Stomach (tissue), 9 donors: ENCODE measurements around the gene PLIN5. TPM values are rescaled to one million over a fixed set of nuclear protein-coding genes. Genes with fewer than 3 reads are reported as not detected.

Source experiments
- DNase-seq, 2 donors: peaks; one replicate each; pipeline versions ENCODE4 v3.0.0 to v3.0.0-alpha.2; 2013 to 2019
- H3K27ac ChIP-seq, 5 donors: fragments of 200-600 bp in 4 of 5; sonication (generic) in 4 of 5; one replicate each; pipeline ENCODE4 v1.5.1; 2013 to 2019; ENCODE audit warnings: mild to moderate bottlenecking in 1 of 5, moderate library complexity in 1 of 5
- H3K27me3 ChIP-seq, 3 donors: fragments of 200-600 bp; sonication (generic); one replicate each; pipeline ENCODE4 v1.5.1; 2017 to 2019; ENCODE audit warnings: mixed run types in 1 of 3
- H3K36me3 ChIP-seq, 4 donors: fragments of 200-600 bp; sonication (generic); 1 replicate in 3 of 4; 2 replicates in 1 of 4; pipeline ENCODE4 v1.5.1; 2016 to 2019
- H3K4me1 ChIP-seq, 4 donors: fragments of 200-600 bp; sonication (generic); one replicate each; pipeline ENCODE4 v1.5.1; 2016 to 2019
- H3K4me3 ChIP-seq, 4 donors: fragments of 200-600 bp; sonication (generic) in 3 of 4; one replicate each; pipeline ENCODE4 v1.5.1; 2016 to 2019; ENCODE audit warnings: mild to moderate bottlenecking in 1 of 4
- H3K9me3 ChIP-seq, 4 donors: fragments of 200-600 bp; sonication (generic); one replicate each; pipeline ENCODE4 v1.5.1; 2016 to 2019
- EP300 ChIP-seq: sonication (generic); formaldehyde crosslinking; IDR thresholded peaks from one replicate; pipeline ENCODE4 v1.6.1; 2017; ENCODE audit warnings: antibody characterized with exemption
- POLR2A ChIP-seq, 4 donors: fragments of 450-650 bp; IDR thresholded peaks; one replicate each; pipeline ENCODE4 v1.6.1; 2016; ENCODE audit warnings: antibody characterized with exemption in 4 of 4, control low read depth in 2 of 4, mild to moderate bottlenecking in 1 of 4, moderate library complexity in 1 of 4
- POLR2AphosphoS5 ChIP-seq, 3 donors: sonication (generic); formaldehyde crosslinking; IDR thresholded peaks; one replicate each; pipeline ENCODE4 v1.6.1; 2016; ENCODE audit warnings: antibody characterized with exemption in 3 of 3
- WGBS, 5 donors: extraction: QIAGEN DNeasy Blood & Tissue Kit in 3 of 5; methylation state at CpG; one replicate each; pipeline versions ENCODE4 v1.1.5 to v1.1.7; 2013 to 2018; 5-methylcytosine and 5-hydroxymethylcytosine counted together
- intact Hi-C: fragments of 100-400 bp; cut with DNase I; formaldehyde crosslinking; loops from one replicate; pipeline ENCODE4 v1.15.1; 2023; ENCODE audit warnings: low total_unique reads
- polyA plus RNA-seq, 3 donors: library from polyadenylated mRNA; stranded (reverse); fragments of 200-250 nt; gene quantifications; one replicate each; pipeline ENCODE4 v1.2.3, GENCODE V29; 2013
- total RNA-seq, 5 donors: library from RNA; depleted of rRNA; stranded (reverse); fragments of >200 nt; gene quantifications; one replicate each; pipeline versions ENCODE4 v1.1.0 to v1.2.3, GENCODE V29; 2014 to 2016
- TF ChIP-seq, protein P1 (sequence below), 7 experiments: fragments of 450-650 bp in 4 of 7; fragments of 200-600 bp in 3 of 7; sonication (generic) in 3 of 7; IDR thresholded peaks; one replicate each; pipeline ENCODE4 v1.5.1; 2016 to 2019; ENCODE audit warnings: antibody characterized with exemption in 7 of 7, control low read depth in 2 of 7, mild to moderate bottlenecking in 1 of 7
- donor health status: healthy with polysubstance abuse.
- donor health status: Bipolar disorder and iron deficiency.
- donor health status: healthy.

The PLIN5 gene
- total and polyA plus RNA-seq, 8 donors = 1.4 to 114 (median 31.6) TPM

DNA sequence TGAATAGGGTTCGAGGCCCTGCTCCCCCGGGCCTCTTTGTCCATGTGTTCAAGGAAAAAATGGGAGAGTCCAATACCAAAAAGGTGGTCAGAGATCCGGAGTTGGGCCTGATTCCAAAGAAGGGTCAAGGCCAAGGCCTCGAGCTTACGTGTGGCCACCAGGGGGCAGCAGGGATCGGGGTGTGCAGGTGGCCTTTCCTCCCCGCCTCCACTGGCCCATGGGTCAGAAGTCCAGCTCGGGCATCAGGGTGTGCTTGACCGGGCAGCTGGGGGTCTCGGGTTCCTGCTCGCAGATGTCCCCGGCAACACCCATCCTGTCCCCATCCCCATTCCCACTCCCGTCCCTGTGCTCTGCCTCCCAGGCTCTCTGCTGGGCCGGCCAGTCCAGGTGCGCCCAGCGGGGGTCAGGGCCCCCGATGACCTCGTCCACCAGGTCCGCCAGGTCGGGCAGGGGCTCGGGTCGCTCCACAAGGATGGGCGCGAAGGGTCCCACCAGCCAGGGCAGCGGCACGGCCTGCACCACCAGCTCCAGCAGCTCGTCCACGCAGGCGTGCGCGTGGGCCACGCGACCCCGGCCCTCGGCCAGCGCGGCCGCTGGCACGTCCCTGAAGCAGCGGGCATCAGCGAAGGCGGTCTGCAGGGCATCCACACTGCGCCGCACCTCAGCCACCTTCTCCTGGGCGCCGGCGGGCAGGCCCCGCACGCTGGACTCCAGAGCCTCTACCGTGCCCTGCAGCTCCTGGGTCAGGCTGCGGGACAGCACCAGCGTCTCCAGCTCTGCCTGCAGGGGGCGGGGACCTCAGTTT is 11.5 kb downstream of the PLIN5 start:
- TF ChIP-seq, protein P1, sequence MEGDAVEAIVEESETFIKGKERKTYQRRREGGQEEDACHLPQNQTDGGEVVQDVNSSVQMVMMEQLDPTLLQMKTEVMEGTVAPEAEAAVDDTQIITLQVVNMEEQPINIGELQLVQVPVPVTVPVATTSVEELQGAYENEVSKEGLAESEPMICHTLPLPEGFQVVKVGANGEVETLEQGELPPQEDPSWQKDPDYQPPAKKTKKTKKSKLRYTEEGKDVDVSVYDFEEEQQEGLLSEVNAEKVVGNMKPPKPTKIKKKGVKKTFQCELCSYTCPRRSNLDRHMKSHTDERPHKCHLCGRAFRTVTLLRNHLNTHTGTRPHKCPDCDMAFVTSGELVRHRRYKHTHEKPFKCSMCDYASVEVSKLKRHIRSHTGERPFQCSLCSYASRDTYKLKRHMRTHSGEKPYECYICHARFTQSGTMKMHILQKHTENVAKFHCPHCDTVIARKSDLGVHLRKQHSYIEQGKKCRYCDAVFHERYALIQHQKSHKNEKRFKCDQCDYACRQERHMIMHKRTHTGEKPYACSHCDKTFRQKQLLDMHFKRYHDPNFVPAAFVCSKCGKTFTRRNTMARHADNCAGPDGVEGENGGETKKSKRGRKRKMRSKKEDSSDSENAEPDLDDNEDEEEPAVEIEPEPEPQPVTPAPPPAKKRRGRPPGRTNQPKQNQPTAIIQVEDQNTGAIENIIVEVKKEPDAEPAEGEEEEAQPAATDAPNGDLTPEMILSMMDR (IDR thresholded peaks at IDR 0.05) = peak in 5 of 7 experiments; percentile 22 to 64 (median 46)
- no peak for TF ChIP-seq POLR2A (IDR thresholded peaks at IDR 0.05)
- Histone ChIP-seq H3K36me3 (no peaks in the 10 kb centered on the region), H3K4me3 (no peak overlapping the region), H3K27me3 (peaks cover 0 to 5% (median 0%) of the 10 kb centered on the region in 3 donors), H3K27ac (no peak overlapping the region), H3K9me3 (no peaks in the 10 kb centered on the region), H3K4me1 (peaks cover 8 to 21% (median 15%) of the 10 kb centered on the region in 4 donors)
- DNase-seq = peak; percentile 55 to 69
- intact Hi-C loops = no loop called here
- 31 to 77% (median 73%) methylated on average over 2 to 53 of the region's 53 CpGs for WGBS, 5 donors

DNA sequence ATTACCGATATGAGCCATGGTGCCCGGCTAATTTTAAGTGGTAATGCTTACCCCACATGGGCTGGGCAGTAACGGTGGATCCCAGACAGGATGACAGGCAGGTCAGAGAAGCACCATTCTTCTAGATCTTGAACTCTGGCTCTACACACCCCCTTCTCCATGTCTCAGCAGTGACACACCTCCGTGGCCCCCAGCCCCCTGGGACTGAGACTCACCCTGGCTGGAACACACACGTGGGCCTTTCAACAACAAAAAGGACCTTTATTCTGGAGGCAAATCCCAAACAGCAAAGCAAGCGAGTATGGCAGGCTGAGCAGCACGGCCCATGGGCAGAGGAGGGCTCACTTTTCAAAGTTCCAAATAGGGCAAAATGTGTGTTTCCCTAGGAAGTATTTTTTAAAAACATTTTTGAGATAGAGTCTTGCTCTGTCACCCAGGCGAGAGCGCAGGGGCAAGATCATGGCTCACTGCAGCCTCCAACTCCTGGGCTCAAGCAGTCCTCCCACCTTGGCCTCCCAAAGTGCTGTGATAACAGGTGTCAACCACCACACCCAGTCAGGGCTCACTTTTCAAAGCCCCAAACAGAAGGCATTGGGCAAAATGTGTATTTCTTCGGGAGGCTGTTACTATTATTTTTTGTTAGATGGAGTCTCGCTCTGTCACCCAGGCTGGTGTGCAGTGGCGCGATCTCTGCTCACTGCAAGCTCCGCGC is 12.6 kb downstream of the PLIN5 start:
- no peaks in the 10 kb centered on the region for H3K9me3 ChIP-seq
- intact Hi-C loops = no loop called here
- no peaks in the 10 kb centered on the region for H3K36me3 ChIP-seq
- no peak overlapping the region for H3K27ac ChIP-seq
- H3K4me1 ChIP-seq = peaks cover 13 to 30% (median 23%) of the 10 kb centered on the region in 4 donors
- 88 to 95% (median 91%) methylated on average over 13 to 15 of the region's 15 CpGs for whole genome bisulfite sequencing, 5 donors
- DNase-seq = no peak
- no peak overlapping the region for H3K4me3 ChIP-seq
- no peak for TF ChIP-seq POLR2AphosphoS5 (IDR thresholded peaks at IDR 0.05)
- TF ChIP-seq EP300 = no peak
- TF ChIP-seq, protein P1 (IDR thresholded peaks at IDR 0.05) = no peak
- no peak for TF ChIP-seq POLR2A (IDR thresholded peaks at IDR 0.05)
- peaks cover 0 to 5% (median 0%) of the 10 kb centered on the region in 3 donors for H3K27me3 ChIP-seq

DNA sequence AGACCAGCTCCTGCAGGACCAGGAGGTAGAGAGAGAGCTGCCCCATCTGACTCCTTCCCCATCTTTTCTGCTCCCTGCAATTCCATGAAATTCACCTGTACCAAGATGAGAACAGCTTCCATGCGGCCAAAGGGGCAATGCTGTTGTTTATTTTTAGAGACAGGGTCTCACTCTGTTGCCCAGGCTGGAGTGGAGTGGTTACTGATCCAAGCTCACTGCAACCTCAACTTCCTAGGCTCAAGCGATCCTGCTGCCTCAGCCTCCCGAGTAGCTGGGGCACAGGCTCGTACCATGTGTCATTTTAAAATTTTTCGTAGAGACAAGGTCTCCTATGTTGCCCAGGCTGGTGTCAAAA is 13.2 kb downstream of the PLIN5 start:
- peaks cover 13 to 32% (median 24%) of the 10 kb centered on the region in 4 donors for H3K4me1 ChIP-seq
- intact Hi-C loops = no loop called here
- no peaks in the 10 kb centered on the region for H3K9me3 ChIP-seq
- 87 to 93% (median 91%) methylated on average over 5 of the region's 5 CpGs for WGBS, 5 donors
- no peak overlapping the region for H3K4me3 ChIP-seq
- peaks cover 0 to 10% (median 0%) of the 10 kb centered on the region in 3 donors for H3K27me3 ChIP-seq
- H3K27ac ChIP-seq = peak overlapping the region in 1 of 5 donors; percentile 89
- TF ChIP-seq POLR2A (IDR thresholded peaks at IDR 0.05) (no peak), EP300 (no peak), POLR2AphosphoS5 (IDR thresholded peaks at IDR 0.05) (no peak)
- TF ChIP-seq, protein P1 (IDR thresholded peaks at IDR 0.05) = no peak
- H3K36me3 ChIP-seq = no peaks in the 10 kb centered on the region
- DNase-seq = no peak

DNA sequence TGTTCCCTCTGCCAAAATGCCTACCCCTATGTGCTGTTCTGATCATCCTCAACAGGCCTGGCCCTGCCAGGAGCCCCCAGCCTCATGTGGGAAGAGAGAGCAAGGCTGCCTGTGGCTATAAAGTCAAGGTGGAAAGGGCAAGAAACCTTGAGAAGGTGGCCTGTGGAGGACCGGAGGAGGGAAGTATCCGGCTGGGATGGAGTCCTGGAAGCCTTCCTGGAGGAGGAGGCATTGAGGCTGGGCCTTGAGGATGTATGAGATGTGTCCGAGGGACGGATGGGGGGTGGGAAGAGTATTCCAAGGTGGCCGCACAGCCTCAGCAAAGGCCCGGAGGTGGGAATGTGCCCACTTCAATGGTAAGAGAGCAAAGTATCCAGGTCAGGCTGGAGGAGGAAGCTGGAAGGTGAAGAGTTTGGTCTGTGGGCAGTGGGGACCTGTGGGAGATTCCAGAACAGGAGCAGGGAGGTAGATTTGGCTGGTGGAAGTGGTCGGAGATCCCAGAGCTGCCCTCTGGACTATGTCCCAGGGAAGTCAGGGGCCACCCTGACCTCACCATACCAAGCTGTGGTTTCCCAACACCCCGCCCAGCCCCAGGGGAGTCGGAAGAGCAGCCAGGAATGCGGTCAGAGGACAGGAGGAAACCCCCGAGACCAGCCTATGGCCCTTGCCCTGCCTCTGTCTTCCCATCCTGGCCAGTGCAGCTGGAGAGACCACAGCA is 13.7 kb downstream of the PLIN5 start:
- no peak for TF ChIP-seq POLR2A (IDR thresholded peaks at IDR 0.05)
- no peak for TF ChIP-seq EP300
- TF ChIP-seq POLR2AphosphoS5 (IDR thresholded peaks at IDR 0.05) = no peak
- TF ChIP-seq, protein P1 (IDR thresholded peaks at IDR 0.05) = no peak
- Histone ChIP-seq H3K4me3 (no peak overlapping the region), H3K4me1 (peaks cover 17 to 37% (median 27%) of the 10 kb centered on the region in 4 donors), H3K9me3 (no peaks in the 10 kb centered on the region), H3K36me3 (peaks cover 0 to 2% (median 0%) of the 10 kb centered on the region in 4 donors), H3K27ac (peak overlapping the region in 1 of 5 donors; percentile 89), H3K27me3 (peaks cover 0 to 13% (median 0%) of the 10 kb centered on the region in 3 donors)
- WGBS, 5 donors = 78 to 91% (median 80%) methylated on average over 8 to 11 of the region's 11 CpGs
- no peak for DNase-seq
- intact Hi-C loops = no loop called here
